ENCODE data around the gene SLC22A23.

DNA sequence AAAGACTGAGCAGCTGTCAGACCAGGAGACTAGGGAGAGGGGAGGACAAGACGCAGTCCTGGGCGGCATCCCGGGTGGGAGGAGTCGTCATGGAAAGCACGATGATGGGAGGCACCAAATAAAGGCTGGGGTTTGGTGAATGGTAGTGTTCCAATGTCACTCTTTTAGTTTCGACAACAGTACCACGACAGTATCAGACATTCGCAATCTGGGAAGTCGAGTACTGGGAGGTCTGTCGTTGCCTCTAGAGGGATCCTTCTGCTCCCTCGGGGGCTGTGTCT lies 166.0 kb downstream of the SLC22A23 start:
- TF ChIP-seq, protein P1, sequence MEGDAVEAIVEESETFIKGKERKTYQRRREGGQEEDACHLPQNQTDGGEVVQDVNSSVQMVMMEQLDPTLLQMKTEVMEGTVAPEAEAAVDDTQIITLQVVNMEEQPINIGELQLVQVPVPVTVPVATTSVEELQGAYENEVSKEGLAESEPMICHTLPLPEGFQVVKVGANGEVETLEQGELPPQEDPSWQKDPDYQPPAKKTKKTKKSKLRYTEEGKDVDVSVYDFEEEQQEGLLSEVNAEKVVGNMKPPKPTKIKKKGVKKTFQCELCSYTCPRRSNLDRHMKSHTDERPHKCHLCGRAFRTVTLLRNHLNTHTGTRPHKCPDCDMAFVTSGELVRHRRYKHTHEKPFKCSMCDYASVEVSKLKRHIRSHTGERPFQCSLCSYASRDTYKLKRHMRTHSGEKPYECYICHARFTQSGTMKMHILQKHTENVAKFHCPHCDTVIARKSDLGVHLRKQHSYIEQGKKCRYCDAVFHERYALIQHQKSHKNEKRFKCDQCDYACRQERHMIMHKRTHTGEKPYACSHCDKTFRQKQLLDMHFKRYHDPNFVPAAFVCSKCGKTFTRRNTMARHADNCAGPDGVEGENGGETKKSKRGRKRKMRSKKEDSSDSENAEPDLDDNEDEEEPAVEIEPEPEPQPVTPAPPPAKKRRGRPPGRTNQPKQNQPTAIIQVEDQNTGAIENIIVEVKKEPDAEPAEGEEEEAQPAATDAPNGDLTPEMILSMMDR (IDR thresholded peaks at IDR 0.05): no peak
- TF ChIP-seq POLR2A (IDR thresholded peaks at IDR 0.05): no peak
